ENCODE results near the gene STK35. TPM values are rescaled to one million over a fixed set of nuclear protein-coding genes. Genes with fewer than 3 reads are reported as not detected.

STK35 gene
- total and polyA plus RNA-seq, 2 of the 13 experiments (the other 11 are each of a cell fraction or from before 2014, with no cell fraction given), result 27.4 to 29.8 TPM

- H3K4me2 ChIP-seq (ENCODE audit: low read depth, low read length), result no peak overlapping the region
- no peak overlapping the region for H2AFZ ChIP-seq (ENCODE audit: low read length)
- ChIA-PET CTCF (ENCODE audit: low intra/inter-chr PET ratio, low total read pairs) (no interaction called here), POLR2A (no interaction called here)
- no peak overlapping the region for H3K27ac ChIP-seq (ENCODE audit: extremely low read length, insufficient read depth, low read length)
- H3K9ac ChIP-seq (ENCODE audit: insufficient read depth, low read depth, low read length), result no peak overlapping the region
- in situ Hi-C loops (cut with HindIII; ENCODE audit: extremely low pct_ligation_motif_present, low pct_unique_long_range_greater_than_20kb), result no loop called here
- peaks cover 6% of the 10 kb centered on the region; the same call in 1 of the 2 replicates for H4K20me1 ChIP-seq (ENCODE audit: insufficient read depth, low read length)
- no peaks in the 10 kb centered on the region for H3K9me3 ChIP-seq (ENCODE audit: low read length)
- ATAC-seq (no peak), DNase-seq (ENCODE audit: low spot score) (no peak), FAIRE-seq (no peak)
- WGBS (ENCODE audit: low lambda C conversion rate), result 96% methylated on average over 8 of the region's 8 CpGs
- H3K4me1 ChIP-seq (ENCODE audit: insufficient read depth, low read length), result no peaks in the 10 kb centered on the region
- no peak overlapping the region for H3K4me3 ChIP-seq (replicated peaks in 1 of 3; ENCODE audit: insufficient read depth in 1 of 3, low read depth in 2 of 3, low read length in 3 of 3)
- TF ChIP-seq, protein P1, sequence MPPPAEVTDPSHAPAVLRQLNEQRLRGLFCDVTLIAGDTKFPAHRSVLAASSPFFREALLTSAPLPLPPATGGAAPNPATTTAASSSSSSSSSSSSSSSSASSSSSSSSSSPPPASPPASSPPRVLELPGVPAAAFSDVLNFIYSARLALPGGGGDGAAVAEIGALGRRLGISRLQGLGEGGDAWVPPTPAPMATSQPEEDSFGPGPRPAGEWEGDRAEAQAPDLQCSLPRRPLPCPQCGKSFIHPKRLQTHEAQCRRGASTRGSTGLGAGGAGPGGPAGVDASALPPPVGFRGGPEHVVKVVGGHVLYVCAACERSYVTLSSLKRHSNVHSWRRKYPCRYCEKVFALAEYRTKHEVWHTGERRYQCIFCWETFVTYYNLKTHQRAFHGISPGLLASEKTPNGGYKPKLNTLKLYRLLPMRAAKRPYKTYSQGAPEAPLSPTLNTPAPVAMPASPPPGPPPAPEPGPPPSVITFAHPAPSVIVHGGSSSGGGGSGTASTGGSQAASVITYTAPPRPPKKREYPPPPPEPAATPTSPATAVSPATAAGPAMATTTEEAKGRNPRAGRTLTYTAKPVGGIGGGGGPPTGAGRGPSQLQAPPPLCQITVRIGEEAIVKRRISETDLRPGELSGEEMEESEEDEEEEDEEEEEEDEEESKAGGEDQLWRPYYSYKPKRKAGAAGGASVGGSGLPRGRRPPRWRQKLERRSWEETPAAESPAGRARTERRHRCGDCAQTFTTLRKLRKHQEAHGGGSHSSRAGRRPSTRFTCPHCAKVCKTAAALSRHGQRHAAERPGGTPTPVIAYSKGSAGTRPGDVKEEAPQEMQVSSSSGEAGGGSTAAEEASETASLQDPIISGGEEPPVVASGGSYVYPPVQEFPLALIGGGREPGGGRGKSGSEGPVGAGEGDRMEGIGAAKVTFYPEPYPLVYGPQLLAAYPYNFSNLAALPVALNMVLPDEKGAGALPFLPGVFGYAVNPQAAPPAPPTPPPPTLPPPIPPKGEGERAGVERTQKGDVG (CRISPR knock-in tag; IDR thresholded peaks at IDR 0.05; ENCODE audit: borderline replicate concordance), result no peak
- TF ChIP-seq SMAD9 (CRISPR knock-in tag; IDR thresholded peaks at IDR 0.05), result no peak
- TF ChIP-seq ZNF737 (CRISPR knock-in tag; IDR thresholded peaks at IDR 0.05; ENCODE audit: borderline replicate concordance), result no peak
- TF ChIP-seq, protein P2, sequence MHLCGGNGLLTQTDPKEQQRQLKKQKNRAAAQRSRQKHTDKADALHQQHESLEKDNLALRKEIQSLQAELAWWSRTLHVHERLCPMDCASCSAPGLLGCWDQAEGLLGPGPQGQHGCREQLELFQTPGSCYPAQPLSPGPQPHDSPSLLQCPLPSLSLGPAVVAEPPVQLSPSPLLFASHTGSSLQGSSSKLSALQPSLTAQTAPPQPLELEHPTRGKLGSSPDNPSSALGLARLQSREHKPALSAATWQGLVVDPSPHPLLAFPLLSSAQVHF (CRISPR knock-in tag; IDR thresholded peaks at IDR 0.05), result no peak
- no peak for TF ChIP-seq HDAC6 (IDR thresholded peaks at IDR 0.05; ENCODE audit: low read depth, low read length)
- no peak for TF ChIP-seq GLI4 (CRISPR knock-in tag; IDR thresholded peaks at IDR 0.05; ENCODE audit: borderline replicate concordance)
- TF ChIP-seq, protein P3, sequence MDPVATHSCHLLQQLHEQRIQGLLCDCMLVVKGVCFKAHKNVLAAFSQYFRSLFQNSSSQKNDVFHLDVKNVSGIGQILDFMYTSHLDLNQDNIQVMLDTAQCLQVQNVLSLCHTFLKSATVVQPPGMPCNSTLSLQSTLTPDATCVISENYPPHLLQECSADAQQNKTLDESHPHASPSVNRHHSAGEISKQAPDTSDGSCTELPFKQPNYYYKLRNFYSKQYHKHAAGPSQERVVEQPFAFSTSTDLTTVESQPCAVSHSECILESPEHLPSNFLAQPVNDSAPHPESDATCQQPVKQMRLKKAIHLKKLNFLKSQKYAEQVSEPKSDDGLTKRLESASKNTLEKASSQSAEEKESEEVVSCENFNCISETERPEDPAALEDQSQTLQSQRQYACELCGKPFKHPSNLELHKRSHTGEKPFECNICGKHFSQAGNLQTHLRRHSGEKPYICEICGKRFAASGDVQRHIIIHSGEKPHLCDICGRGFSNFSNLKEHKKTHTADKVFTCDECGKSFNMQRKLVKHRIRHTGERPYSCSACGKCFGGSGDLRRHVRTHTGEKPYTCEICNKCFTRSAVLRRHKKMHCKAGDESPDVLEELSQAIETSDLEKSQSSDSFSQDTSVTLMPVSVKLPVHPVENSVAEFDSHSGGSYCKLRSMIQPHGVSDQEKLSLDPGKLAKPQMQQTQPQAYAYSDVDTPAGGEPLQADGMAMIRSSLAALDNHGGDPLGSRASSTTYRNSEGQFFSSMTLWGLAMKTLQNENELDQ (CRISPR knock-in tag; IDR thresholded peaks at IDR 0.05; ENCODE audit: borderline replicate concordance), result no peak
- no peak for TF ChIP-seq MED8 (CRISPR knock-in tag; IDR thresholded peaks at IDR 0.05; ENCODE audit: insufficient replicate concordance)
- TF ChIP-seq NPAS2 (CRISPR knock-in tag; IDR thresholded peaks at IDR 0.05; ENCODE audit: borderline replicate concordance), result no peak
- no TSS peak for BruUV-seq (replicated peaks)
- H3K36me3 ChIP-seq (replicated peaks in 1 of 2; ENCODE audit: control insufficient read depth in 1 of 2, insufficient read depth in 2 of 2, low read length in 2 of 2), result peaks cover 41 to 78% of the 10 kb centered on the region in 2 experiments
- intact Hi-C loops (cut with micrococcal nuclease; ENCODE audit: unreplicated experiment), result no loop called here
- H3K27me3 ChIP-seq (ENCODE audit: control insufficient read depth in 1 of 2, insufficient read depth in 2 of 2, low read length in 2 of 2), result no peaks in the 10 kb centered on the region
- peaks cover 11% of the 10 kb centered on the region for H3K79me2 ChIP-seq (ENCODE audit: insufficient read depth, low read length)
These were observed 43.7 kb downstream of the STK35 start for GRCh38 chr20:2145376-2145775.

All from HepG2 (cell line).